Vagina (tissue), 2 donors: ENCODE results near the gene TNFRSF18. TPM values are rescaled to one million over a fixed set of nuclear protein-coding genes. Genes with fewer than 3 reads are reported as not detected.
"Not testable (repeated sequence)": the region's sequence is repeated elsewhere in the genome, so short reads cannot be mapped to it uniquely, and the experiment has no call there.

ENCODE experiments used
- DNase-seq, 2 donors: peaks; one replicate each; pipeline ENCODE4 v3.0.0-alpha.2; 2017; ENCODE audit errors: extremely low spot score in 2 of 2
- H3K27ac ChIP-seq: fragments of 200-600 bp; sonication (generic); one replicate; pipeline ENCODE4 v1.5.1; 2019
- H3K27me3 ChIP-seq: fragments of 200-600 bp; sonication (generic); one replicate; pipeline ENCODE4 v1.5.1; 2019
- H3K36me3 ChIP-seq, 2 donors: fragments of 200-600 bp; sonication (generic); one replicate each; pipeline ENCODE4 v1.5.1; 2017 to 2019
- H3K4me1 ChIP-seq: fragments of 200-600 bp; sonication (generic); one replicate; pipeline ENCODE4 v1.5.1; 2019
- H3K4me3 ChIP-seq, 2 donors: fragments of 200-600 bp; sonication (generic); 1 replicate in 1 of 2; 2 replicates in 1 of 2; pipeline ENCODE4 v1.5.1; 2016 to 2019
- H3K9me3 ChIP-seq: fragments of 200-600 bp; sonication (generic); one replicate; pipeline ENCODE4 v1.5.1; 2019
- POLR2A ChIP-seq, 2 donors: fragments of 450-650 bp; IDR thresholded peaks; one replicate each; pipeline ENCODE4 v1.6.1; 2017; ENCODE audit warnings: antibody characterized with exemption in 2 of 2, mild to moderate bottlenecking in 2 of 2, moderate library complexity in 2 of 2
- POLR2AphosphoS5 ChIP-seq, 2 donors: sonication (generic); formaldehyde crosslinking; IDR thresholded peaks; one replicate each; pipeline ENCODE4 v1.9.0; 2017; ENCODE audit warnings: antibody characterized with exemption in 2 of 2, mild to moderate bottlenecking in 2 of 2, low read depth in 1 of 2; ENCODE audit not compliant: insufficient read depth in 1 of 2
- intact Hi-C: fragments of 100-400 bp; cut with DNase I; formaldehyde crosslinking; loops from one replicate; pipeline ENCODE4 v1.15.1; 2023
- total RNA-seq: library from RNA; depleted of rRNA; stranded (reverse); fragments of >200 nt; gene quantifications from one replicate; pipeline ENCODE4 v1.2.3, GENCODE V29; 2016
- TF ChIP-seq, protein P1 (sequence below), 3 experiments: fragments of 450-650 bp in 2 of 3; fragments of 200-600 bp in 1 of 3; sonication (generic) in 1 of 3; IDR thresholded peaks; one replicate each; pipeline ENCODE4 v1.5.1; 2017 to 2019; ENCODE audit warnings: antibody characterized with exemption in 3 of 3, mild to moderate bottlenecking in 2 of 3, moderate library complexity in 2 of 3

TNFRSF18 gene
- total RNA-seq, 1 donor from 2014 or later, result 4.4 TPM

DNA sequence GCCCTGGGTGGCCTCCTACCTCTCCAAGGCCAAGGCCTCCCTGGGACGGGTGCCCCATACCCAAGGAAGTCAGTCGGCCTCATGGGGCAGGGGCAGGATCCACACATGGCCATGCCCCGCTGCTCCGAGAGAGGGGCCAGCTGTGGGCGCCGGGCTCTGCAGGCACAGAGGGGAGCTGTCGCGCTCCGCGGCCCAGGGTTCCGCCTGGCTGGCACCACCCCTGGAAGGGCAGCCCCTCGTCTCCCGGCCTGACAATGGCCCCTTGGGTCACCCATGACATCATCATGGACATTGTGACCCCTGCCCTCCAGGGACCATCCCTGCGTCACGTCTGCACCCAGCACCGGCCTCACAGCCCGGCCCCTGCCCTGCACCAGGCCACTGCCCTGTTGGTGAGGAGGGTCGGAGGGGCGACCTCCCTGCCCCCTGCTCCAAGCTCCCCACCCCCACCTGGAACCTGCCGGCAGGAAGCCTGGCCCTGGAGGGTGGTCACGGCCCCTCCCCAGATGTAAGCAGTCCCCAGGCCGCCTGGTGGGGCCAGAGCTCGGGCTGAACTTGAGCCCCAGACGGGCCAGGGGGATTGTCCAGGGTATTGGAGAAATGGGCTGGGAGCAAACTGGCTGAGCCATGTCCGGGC is 26.9 kb downstream of the TNFRSF18 start:
- H3K27me3 ChIP-seq, result peaks cover 4% of the 10 kb centered on the region
- intact Hi-C loops, result no loop called here

GRCh38 chr1:1178794-1179331 is 27.5 kb downstream of the TNFRSF18 start:
- Histone ChIP-seq H3K9me3 (no peaks in the 10 kb centered on the region), H3K27ac (no peak overlapping the region), H3K4me3 (no peak overlapping the region), H3K27me3 (peaks cover 4% of the 10 kb centered on the region), H3K4me1 (no peaks in the 10 kb centered on the region), H3K36me3 (no peaks in the 10 kb centered on the region)
- intact Hi-C loops, result no loop called here
- DNase-seq, result no peak
- TF ChIP-seq POLR2AphosphoS5 (IDR thresholded peaks at IDR 0.05; ENCODE audit: insufficient read depth in 1 of 2, low read depth in 1 of 2) (no peak), POLR2A (IDR thresholded peaks at IDR 0.05) (no peak)
- TF ChIP-seq, protein P1, sequence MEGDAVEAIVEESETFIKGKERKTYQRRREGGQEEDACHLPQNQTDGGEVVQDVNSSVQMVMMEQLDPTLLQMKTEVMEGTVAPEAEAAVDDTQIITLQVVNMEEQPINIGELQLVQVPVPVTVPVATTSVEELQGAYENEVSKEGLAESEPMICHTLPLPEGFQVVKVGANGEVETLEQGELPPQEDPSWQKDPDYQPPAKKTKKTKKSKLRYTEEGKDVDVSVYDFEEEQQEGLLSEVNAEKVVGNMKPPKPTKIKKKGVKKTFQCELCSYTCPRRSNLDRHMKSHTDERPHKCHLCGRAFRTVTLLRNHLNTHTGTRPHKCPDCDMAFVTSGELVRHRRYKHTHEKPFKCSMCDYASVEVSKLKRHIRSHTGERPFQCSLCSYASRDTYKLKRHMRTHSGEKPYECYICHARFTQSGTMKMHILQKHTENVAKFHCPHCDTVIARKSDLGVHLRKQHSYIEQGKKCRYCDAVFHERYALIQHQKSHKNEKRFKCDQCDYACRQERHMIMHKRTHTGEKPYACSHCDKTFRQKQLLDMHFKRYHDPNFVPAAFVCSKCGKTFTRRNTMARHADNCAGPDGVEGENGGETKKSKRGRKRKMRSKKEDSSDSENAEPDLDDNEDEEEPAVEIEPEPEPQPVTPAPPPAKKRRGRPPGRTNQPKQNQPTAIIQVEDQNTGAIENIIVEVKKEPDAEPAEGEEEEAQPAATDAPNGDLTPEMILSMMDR (IDR thresholded peaks at IDR 0.05), result no peak

More for the DNA sequence above, 26.9 kb downstream of the TNFRSF18 start:
- Histone ChIP-seq H3K4me1 (no peaks in the 10 kb centered on the region), H3K36me3 (no peaks in the 10 kb centered on the region), H3K9me3 (no peaks in the 10 kb centered on the region), H3K27ac (no peak overlapping the region), H3K4me3 (no peak overlapping the region)
- DNase-seq, result no peak
- no peak for TF ChIP-seq POLR2A (IDR thresholded peaks at IDR 0.05)
- TF ChIP-seq, protein P1 (IDR thresholded peaks at IDR 0.05), result no peak
- no peak for TF ChIP-seq POLR2AphosphoS5 (IDR thresholded peaks at IDR 0.05; ENCODE audit: insufficient read depth in 1 of 2, low read depth in 1 of 2)

DNA sequence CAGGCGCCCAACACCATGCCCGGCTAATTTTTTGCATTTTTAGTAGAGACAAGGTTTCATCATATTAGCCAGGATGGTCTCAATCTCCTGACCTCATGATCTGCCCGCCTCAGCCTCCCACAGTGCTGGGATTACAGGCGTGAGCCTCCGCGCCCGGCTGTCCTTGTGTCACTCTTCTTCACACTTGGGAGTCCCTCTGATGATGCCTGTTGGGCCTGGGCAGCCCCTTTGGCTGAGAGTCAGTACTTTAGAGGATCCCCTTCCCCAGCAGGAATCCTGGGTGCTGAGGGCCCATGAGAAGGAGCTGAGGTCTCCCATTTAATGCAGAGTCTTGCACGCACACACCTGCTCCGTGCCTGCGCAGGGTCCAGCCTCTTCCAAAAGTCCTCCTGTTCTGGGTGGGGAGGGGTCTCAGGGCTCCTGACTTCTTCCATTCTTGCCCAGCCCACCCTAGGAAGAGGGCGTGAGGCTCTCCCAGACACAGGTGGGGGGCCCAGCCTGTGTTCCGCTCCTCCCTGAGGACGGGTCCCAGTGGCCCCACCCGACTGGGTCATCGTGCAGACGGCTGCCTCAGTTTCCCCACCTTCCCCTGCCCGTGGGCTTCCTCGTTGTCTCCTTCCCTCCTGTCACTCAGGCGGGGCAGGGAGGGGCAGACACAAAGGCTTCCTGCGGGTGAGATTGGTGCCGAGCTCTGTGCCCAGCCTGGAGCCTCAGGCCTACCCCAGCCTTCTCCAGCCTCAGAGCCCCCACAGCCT is 28.8 kb downstream of the TNFRSF18 start:
- intact Hi-C loops, result no loop called here
- DNase-seq, result no peak
- no peak overlapping the region for H3K27ac ChIP-seq
- H3K27me3 ChIP-seq, result peaks cover 4% of the 10 kb centered on the region
- no peak for TF ChIP-seq POLR2A (IDR thresholded peaks at IDR 0.05)
- TF ChIP-seq, protein P1 (IDR thresholded peaks at IDR 0.05), result no peak
- no peak for TF ChIP-seq POLR2AphosphoS5 (IDR thresholded peaks at IDR 0.05; ENCODE audit: insufficient read depth in 1 of 2, low read depth in 1 of 2)
- H3K36me3 ChIP-seq, result no peaks in the 10 kb centered on the region
- H3K4me3 ChIP-seq, result no peak overlapping the region
- H3K4me1 ChIP-seq, result no peaks in the 10 kb centered on the region
- H3K9me3 ChIP-seq, result no peaks in the 10 kb centered on the region

DNA sequence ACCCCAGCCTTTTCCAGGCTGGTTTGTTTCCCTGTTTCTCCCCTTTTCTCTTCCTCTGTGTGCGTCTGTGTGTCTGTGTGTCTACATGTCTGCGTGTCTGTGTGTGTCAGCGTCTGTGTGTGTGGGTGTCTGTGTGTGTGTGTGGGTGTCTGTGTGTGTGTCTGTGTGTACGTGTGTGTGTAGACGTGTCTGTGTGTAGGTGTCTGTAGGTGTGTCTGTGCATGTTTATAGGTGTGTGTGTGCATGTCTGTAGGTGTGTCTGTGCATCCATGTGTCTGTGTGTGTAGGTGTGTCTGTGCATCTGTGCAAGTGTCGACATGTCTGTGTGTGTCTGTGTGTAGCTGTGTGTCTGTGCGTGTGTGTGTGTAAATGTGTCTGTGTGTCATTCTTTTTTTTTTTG is 29.5 kb downstream of the TNFRSF18 start:
- TF ChIP-seq POLR2AphosphoS5 (IDR thresholded peaks at IDR 0.05; ENCODE audit: insufficient read depth in 1 of 2, low read depth in 1 of 2) (no peak), POLR2A (IDR thresholded peaks at IDR 0.05) (no peak)
- TF ChIP-seq, protein P1 (IDR thresholded peaks at IDR 0.05), result no peak
- no peaks in the 10 kb centered on the region for H3K9me3 ChIP-seq
- H3K4me3 ChIP-seq, result no peak overlapping the region
- H3K36me3 ChIP-seq, result no peaks in the 10 kb centered on the region
- H3K4me1 ChIP-seq, result no peaks in the 10 kb centered on the region
- no peak for DNase-seq
- peaks cover 4% of the 10 kb centered on the region for H3K27me3 ChIP-seq
- H3K27ac ChIP-seq, result no peak overlapping the region
- intact Hi-C loops, result no loop called here

DNA sequence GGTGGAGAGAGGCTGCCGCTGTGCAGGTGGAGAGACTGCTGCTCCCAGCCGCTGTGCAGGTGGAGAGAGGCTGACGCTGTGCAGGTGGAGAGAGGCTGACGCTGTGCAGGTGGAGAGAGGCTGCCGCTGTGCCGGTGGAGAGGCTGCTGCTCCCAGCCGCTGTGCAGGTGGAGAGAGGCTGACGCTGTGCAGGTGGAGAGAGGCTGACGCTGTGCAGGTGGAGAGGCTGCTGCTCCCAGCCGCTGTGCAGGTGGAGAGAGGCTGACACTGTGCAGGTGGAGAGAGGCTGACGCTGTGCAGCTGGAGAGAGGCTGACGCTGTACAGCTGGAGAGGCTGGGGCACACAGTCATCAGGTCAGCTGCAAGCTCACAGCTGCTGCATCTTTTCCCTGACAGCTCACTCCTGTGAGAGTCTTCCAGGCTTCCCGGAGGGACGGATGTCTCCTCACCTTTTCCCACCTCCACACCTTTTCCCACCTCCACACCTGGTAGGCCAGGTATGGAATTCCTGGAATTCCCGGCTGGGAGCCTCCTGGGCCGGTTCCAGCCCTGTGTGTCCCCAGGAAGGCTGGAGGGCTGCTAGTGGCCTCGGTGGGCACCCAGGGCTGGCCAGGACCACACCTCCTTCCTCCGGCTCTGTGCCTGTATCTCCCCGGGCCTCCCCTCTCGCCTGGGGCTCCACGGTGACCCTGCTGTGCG is 30.2 kb downstream of the TNFRSF18 start:
- H3K27me3 ChIP-seq, H3K4me1 ChIP-seq, intact Hi-C loops, H3K36me3 ChIP-seq, H3K9me3 ChIP-seq, H3K4me3 ChIP-seq, H3K27ac ChIP-seq, DNase-seq: not testable (repeated sequence)
